ENCODE results near the gene ANKRD10. TPM values are rescaled to one million over a fixed set of nuclear protein-coding genes. Genes with fewer than 3 reads are reported as not detected.

The ANKRD10 gene
- total and polyA plus RNA-seq, 2 donors (not counting 3 experiments of a cell fraction or from before 2014, with no cell fraction given): 44.5 to 94.1 TPM

DNA sequence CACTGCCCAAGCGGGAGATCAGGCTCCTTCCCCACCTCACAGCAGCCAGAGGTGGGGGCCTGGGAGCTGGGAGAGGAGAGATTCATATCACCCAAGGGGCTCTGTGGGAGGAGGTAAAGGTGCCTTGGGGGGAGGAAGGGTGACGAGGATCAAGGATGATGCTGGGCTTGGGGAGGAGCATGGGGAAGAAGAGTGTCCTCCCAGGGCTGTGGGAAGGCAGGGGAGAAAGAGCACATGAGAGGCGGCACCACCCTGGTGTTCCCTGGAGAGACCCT, 82.7 kb downstream of the ANKRD10 start:
- ChIA-PET POLR2A (no interaction called here), CTCF (no interaction called here)
- Histone ChIP-seq H3K4me3 (replicated peaks in 1 of 3; ENCODE audit: insufficient read depth in 1 of 3, low read depth in 1 of 3, low read length in 3 of 3) (no peak overlapping the region), H3K4me1 (ENCODE audit: control insufficient read depth, extremely low read depth, insufficient read depth, low read length) (no peaks in the 10 kb centered on the region), H3K27me3 (ENCODE audit: control insufficient read depth in 2 of 2, insufficient read depth in 2 of 2, low read length in 2 of 2) (peaks cover 8 to 24% of the 10 kb centered on the region in 2 experiments), H3K9me1 (replicated peaks; ENCODE audit: control insufficient read depth, extremely low read depth, insufficient read depth, low read length) (no peaks in the 10 kb centered on the region), H3K27ac (ENCODE audit: insufficient read depth, low read depth, low read length) (no peak overlapping the region), H4K20me1 (replicated peaks; ENCODE audit: control insufficient read depth, extremely low read depth, insufficient read depth, low read length) (no peaks in the 10 kb centered on the region), H2AFZ (ENCODE audit: low read depth, low read length) (no peak overlapping the region), H3K9ac (replicated peaks; ENCODE audit: extremely low read depth, insufficient read depth, low read length) (no peak overlapping the region), H3K4me2 (ENCODE audit: insufficient read depth, low read length) (no peak overlapping the region), H3K36me3 (ENCODE audit: control insufficient read depth in 2 of 2, extremely low read depth in 1 of 2, insufficient read depth in 2 of 2, low read length in 2 of 2) (no peaks in the 10 kb centered on the region), H3K9me3 (replicated peaks; ENCODE audit: control insufficient read depth, insufficient read depth, low read length) (no peaks in the 10 kb centered on the region), H3K79me2 (ENCODE audit: control insufficient read depth, insufficient read depth, low read length) (no peaks in the 10 kb centered on the region)
- DNase-seq (ENCODE audit: low read depth, low spot score) (no peak), FAIRE-seq (no peak)
- TF ChIP-seq JUN (IDR thresholded peaks at IDR 0.05; ENCODE audit: borderline replicate concordance, insufficient read depth, insufficient read length, low read depth) (no peak), POLR2A (IDR thresholded peaks at IDR 0.05; ENCODE audit: low read depth, low read length) (no peak), GATA2 (IDR thresholded peaks at IDR 0.05; ENCODE audit: insufficient read depth, insufficient read length, low read depth, low read length) (no peak), EZH2 (IDR thresholded peaks at IDR 0.05; ENCODE audit: borderline replicate concordance, low read depth, low read length, severe bottlenecking) (no peak), FOS (IDR thresholded peaks at IDR 0.05; ENCODE audit: borderline replicate concordance, insufficient read depth, low read length) (no peak), MYC (IDR thresholded peaks at IDR 0.05; ENCODE audit: low read depth, low read length) (no peak), POLR2AphosphoS5 (IDR thresholded peaks at IDR 0.05; ENCODE audit: insufficient read depth, low read depth, low read length) (no peak)
- TF ChIP-seq, protein P1, sequence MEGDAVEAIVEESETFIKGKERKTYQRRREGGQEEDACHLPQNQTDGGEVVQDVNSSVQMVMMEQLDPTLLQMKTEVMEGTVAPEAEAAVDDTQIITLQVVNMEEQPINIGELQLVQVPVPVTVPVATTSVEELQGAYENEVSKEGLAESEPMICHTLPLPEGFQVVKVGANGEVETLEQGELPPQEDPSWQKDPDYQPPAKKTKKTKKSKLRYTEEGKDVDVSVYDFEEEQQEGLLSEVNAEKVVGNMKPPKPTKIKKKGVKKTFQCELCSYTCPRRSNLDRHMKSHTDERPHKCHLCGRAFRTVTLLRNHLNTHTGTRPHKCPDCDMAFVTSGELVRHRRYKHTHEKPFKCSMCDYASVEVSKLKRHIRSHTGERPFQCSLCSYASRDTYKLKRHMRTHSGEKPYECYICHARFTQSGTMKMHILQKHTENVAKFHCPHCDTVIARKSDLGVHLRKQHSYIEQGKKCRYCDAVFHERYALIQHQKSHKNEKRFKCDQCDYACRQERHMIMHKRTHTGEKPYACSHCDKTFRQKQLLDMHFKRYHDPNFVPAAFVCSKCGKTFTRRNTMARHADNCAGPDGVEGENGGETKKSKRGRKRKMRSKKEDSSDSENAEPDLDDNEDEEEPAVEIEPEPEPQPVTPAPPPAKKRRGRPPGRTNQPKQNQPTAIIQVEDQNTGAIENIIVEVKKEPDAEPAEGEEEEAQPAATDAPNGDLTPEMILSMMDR (IDR thresholded peaks at IDR 0.05; ENCODE audit: extremely low read depth in 1 of 2, insufficient read depth in 1 of 2, low read depth in 1 of 2, low read length in 2 of 2): no peak
- TF ChIP-seq, protein P2, sequence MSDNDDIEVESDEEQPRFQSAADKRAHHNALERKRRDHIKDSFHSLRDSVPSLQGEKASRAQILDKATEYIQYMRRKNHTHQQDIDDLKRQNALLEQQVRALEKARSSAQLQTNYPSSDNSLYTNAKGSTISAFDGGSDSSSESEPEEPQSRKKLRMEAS (IDR thresholded peaks at IDR 0.05; ENCODE audit: insufficient read depth, insufficient read length): no peak
- dilution Hi-C loops (cut with MboI; ENCODE audit: extremely low pct_ligation_motif_present, low sequenced_read_pairs): no loop called here
- intact Hi-C loops (cut with micrococcal nuclease): no loop called here
- BruUV-seq (replicated peaks): no TSS peak

All from endothelial cell of umbilical vein (primary cell).